Activated T-cell treated with anti-CD3 and anti-CD28 coated beads, Interleukin-2, amount 50 U/mL, for 4 hours (primary cell): ENCODE results near the gene IFNB1. TPM values are rescaled to one million over a fixed set of nuclear protein-coding genes. Genes with fewer than 3 reads are reported as not detected.

ENCODE experiments used
- ATAC-seq, 2 donors: fragments of 200-7000 bp; cut with Tn5 transposase; one replicate each; pipeline ENCODE4 v1.10.0; 2021
- DNase-seq: peaks from one replicate; pipeline ENCODE4 v3.0.0-alpha.2; 2020
- H3K27me3 Mint-ChIP-seq: one replicate; pipeline ENCODE4 v1.8.0; 2021; ENCODE audit warnings: low read depth, mixed read lengths
- H3K36me3 Mint-ChIP-seq: one replicate; pipeline ENCODE4 v1.8.0; 2022; ENCODE audit warnings: mixed read lengths; ENCODE audit not compliant: insufficient read depth
- H3K4me1 Mint-ChIP-seq: one replicate; pipeline ENCODE4 v1.8.0; 2021; ENCODE audit warnings: low read depth, mixed read lengths
- H3K4me3 Mint-ChIP-seq: one replicate; pipeline ENCODE4 v1.8.0; 2021; ENCODE audit warnings: mild to moderate bottlenecking, moderate library complexity, mixed read lengths
- H3K9me3 Mint-ChIP-seq: one replicate; pipeline ENCODE4 v1.8.0; 2021; ENCODE audit warnings: mixed read lengths
- total RNA-seq, 3 donors: library from RNA; stranded (reverse); gene quantifications; one replicate each; pipeline ENCODE4 v1.2.1, GENCODE V29; 2021

Gene IFNB1
- total RNA-seq: not detected

DNA sequence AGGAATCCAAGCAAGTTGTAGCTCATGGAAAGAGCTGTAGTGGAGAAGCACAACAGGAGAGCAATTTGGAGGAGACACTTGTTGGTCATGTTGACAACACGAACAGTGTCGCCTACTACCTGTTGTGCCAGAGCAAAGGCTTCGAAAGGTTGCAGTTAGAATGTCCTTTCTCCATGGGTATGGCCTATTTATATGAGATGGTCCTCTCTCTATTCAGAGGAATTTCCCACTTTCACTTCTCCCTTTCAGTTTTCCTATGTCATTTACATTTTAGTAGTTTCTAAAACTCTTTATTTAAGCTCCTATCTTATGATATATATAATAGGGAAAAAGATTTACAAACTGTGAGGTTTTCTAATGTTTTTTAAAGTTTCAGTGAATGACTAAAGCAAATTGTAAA is at the start of gene IFNB1:
IFNB1 (minus strand) TSS at position 162 of the 400 bp plus-strand sequence; CDS start at position 89, 73 bp downstream.
- ATAC-seq: no peak
- Mint-ChIP-seq H3K27me3 (peaks cover 6% of the 10 kb centered on the region), H3K4me1 (peaks cover 20% of the 10 kb centered on the region)

GRCh38 chr9:21121595-21122251 is 44.0 kb upstream of the IFNB1 start:
- H3K27me3 Mint-ChIP-seq: peaks cover 10% of the 10 kb centered on the region
- no peak for ATAC-seq
- H3K4me3 Mint-ChIP-seq: no peak overlapping the region
- H3K36me3 Mint-ChIP-seq: no peaks in the 10 kb centered on the region
- no peaks in the 10 kb centered on the region for H3K4me1 Mint-ChIP-seq
- no peak for DNase-seq
- no peaks in the 10 kb centered on the region for H3K9me3 Mint-ChIP-seq

More for the DNA sequence above, at the start of gene IFNB1:
- Mint-ChIP-seq H3K9me3 (no peaks in the 10 kb centered on the region), H3K4me3 (no peak within 1 kb of the TSS), H3K36me3 (no peaks in the 10 kb centered on the region)
- no peak for DNase-seq

DNA sequence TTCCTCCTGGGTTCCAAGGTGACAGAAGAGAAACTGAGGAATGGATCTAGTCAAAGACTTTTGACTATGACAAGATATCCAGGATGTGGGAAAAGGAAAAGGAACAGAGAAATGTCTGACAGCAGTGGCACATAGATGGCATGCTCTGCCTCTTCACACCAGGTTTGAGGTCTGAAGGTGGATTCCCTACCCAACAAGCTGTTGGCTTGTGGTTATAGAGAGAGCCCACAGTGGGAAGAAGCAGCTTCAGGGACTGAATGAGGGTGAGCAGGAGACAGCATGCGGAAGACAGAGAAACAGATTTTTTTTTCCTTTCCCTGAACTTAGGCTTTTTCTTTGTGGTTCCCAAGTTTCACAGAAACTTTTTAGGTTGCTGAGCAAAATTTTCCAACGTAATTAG is 43.3 kb upstream of the IFNB1 start:
- Mint-ChIP-seq H3K4me3 (no peak overlapping the region), H3K9me3 (no peaks in the 10 kb centered on the region), H3K36me3 (no peaks in the 10 kb centered on the region), H3K27me3 (peaks cover 8% of the 10 kb centered on the region), H3K4me1 (no peaks in the 10 kb centered on the region)
- DNase-seq (no peak), ATAC-seq (no peak)

DNA sequence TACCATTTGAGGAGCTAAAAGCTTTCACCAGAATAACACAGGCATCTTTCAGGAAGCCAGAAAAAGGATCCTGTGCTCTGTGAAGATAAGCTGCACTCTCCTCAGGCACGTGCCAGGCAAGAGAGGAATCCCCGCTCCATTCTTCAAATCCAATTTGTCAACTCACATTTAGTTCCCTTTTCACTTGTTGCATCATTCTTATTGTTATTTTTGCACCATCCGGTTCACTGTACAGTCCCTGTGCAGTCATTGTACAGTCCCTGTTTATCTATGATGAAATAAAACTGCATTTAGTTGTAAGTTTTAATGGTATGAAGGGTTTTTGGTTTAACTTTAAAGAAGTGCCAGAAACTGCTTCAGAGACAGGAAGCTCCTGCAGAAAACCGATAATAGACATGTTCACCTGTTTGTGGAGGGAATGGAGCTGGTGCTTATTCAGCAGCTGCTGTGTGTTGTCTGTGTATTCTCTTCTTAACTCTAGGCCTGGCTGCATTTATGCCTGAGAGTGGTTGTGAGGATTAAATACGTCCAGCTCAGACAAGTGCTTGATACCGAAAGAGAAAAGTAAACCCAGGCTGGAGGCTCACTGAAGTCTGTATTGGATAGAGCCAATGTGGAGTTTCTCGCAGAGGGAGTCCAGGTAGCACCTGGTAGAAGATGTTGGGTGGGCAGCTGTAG is 41.5 kb upstream of the IFNB1 start:
- no peaks in the 10 kb centered on the region for H3K36me3 Mint-ChIP-seq
- DNase-seq (no peak), ATAC-seq (no peak)
- no peaks in the 10 kb centered on the region for H3K9me3 Mint-ChIP-seq
- peaks cover 2% of the 10 kb centered on the region for H3K27me3 Mint-ChIP-seq
- H3K4me3 Mint-ChIP-seq: no peak overlapping the region
- H3K4me1 Mint-ChIP-seq: no peaks in the 10 kb centered on the region

DNA sequence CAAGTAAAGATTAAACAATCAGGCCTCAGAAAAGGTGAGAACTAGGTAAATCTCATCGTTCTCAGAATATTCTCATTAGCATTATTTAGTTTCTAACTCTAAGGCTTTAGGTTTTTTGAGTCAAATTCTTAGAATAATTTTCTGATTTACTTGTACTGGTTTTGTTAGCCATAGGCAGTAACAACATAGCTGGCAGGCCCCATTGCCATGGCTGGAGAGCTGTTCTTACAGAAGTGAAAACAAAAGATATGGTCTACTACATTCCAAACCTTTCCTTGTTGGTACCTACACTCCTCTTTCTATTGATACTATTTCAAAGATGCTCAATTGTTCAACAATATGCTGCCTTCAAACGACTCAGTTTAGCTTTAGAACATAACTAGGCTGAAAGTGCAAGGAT is 36.6 kb upstream of the IFNB1 start:
- no peaks in the 10 kb centered on the region for H3K27me3 Mint-ChIP-seq
- DNase-seq (no peak), ATAC-seq (no peak)
- no peak overlapping the region for H3K4me3 Mint-ChIP-seq
- H3K36me3 Mint-ChIP-seq: no peaks in the 10 kb centered on the region
- H3K4me1 Mint-ChIP-seq: no peaks in the 10 kb centered on the region
- H3K9me3 Mint-ChIP-seq: no peaks in the 10 kb centered on the region

DNA sequence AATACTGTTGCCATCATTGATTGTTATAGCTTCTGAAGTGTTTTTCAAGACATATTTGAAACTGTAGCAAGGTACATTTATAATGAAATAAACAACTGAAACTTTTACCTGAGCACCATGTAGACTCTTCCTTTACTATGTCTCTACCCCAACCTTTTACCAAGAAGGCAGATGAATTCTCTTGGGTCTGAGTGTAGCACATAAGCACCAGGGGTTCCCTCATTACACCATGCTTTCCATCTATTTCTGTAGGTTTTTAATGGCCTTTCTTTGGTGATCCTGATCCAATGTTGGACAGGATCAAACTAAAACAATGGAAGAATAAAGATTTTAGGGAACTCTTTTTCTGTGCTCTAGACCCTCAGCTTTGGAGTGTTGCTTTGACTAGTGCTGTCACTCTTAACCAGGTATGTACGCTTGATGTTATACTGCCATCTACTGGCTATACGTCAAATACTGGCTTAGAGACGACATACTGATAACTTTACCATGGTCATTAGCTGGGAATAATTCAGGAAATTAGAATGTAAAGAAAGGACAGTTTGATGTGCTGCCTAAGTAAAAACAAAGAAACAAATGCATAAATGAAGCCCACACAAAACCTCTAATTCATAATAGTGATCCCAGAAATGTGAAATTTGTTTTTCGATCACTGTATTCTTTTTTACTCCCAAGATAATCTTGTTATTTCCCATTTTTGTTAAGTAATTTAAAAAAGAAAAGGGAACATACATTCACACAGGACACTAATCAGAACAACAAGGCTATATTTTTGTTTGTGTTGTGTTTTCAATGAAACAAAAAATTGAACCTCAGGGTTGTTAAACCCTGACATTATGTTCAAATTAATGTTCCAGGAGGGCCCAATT is 33.2 kb upstream of the IFNB1 start:
- DNase-seq: no peak

GRCh38 chr9:21104787-21105186 is 27.0 kb upstream of the IFNB1 start:
- Mint-ChIP-seq H3K9me3 (no peaks in the 10 kb centered on the region), H3K4me1 (peaks cover 5% of the 10 kb centered on the region), H3K36me3 (no peaks in the 10 kb centered on the region), H3K27me3 (no peaks in the 10 kb centered on the region), H3K4me3 (no peak overlapping the region)
- ATAC-seq (no peak), DNase-seq (no peak)

More for the DNA sequence above, 33.2 kb upstream of the IFNB1 start:
- no peaks in the 10 kb centered on the region for H3K36me3 Mint-ChIP-seq
- no peaks in the 10 kb centered on the region for H3K4me1 Mint-ChIP-seq
- ATAC-seq: peak; percentile 84 to 89
- no peaks in the 10 kb centered on the region for H3K9me3 Mint-ChIP-seq
- no peak overlapping the region for H3K4me3 Mint-ChIP-seq
- H3K27me3 Mint-ChIP-seq: no peaks in the 10 kb centered on the region

GRCh38 chr9:21102305-21102704 is 24.6 kb upstream of the IFNB1 start:
- Mint-ChIP-seq H3K27me3 (no peaks in the 10 kb centered on the region), H3K9me3 (no peaks in the 10 kb centered on the region)

DNA sequence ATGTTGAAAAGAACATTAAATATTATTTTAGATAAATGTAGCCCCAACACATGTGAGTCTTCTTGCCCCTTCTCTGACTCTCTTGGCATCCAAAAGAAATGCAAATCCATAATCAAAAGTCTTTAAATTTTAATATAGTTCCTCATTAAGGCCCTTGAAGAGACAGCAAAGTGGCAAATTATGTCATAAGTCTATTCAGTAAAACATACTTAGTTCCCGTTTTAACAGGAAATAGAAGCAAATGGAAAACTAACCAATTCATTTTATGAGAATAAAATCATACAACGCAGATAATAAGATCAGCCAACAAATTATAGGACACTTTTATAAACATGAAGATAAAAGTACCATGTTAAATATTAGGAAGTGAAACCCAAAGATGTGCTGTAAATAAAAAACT is 20.1 kb upstream of the IFNB1 start:
- no peaks in the 10 kb centered on the region for H3K36me3 Mint-ChIP-seq
- no peak for DNase-seq
- peaks cover 27% of the 10 kb centered on the region for H3K4me1 Mint-ChIP-seq
- H3K4me3 Mint-ChIP-seq: no peak overlapping the region
- no peaks in the 10 kb centered on the region for H3K27me3 Mint-ChIP-seq
- ATAC-seq: no peak
- no peaks in the 10 kb centered on the region for H3K9me3 Mint-ChIP-seq

More at GRCh38 chr9:21102305-21102704, 24.6 kb upstream of the IFNB1 start:
- Mint-ChIP-seq H3K4me1 (peaks cover 8% of the 10 kb centered on the region), H3K4me3 (no peak overlapping the region), H3K36me3 (no peaks in the 10 kb centered on the region)
- DNase-seq (no peak), ATAC-seq (no peak)

GRCh38 chr9:21096901-21097255 is 19.1 kb upstream of the IFNB1 start:
- no peaks in the 10 kb centered on the region for H3K27me3 Mint-ChIP-seq
- ATAC-seq: no peak
- peaks cover 31% of the 10 kb centered on the region for H3K4me1 Mint-ChIP-seq
- peak overlapping the region; percentile 55 for H3K4me3 Mint-ChIP-seq
- no peaks in the 10 kb centered on the region for H3K9me3 Mint-ChIP-seq
- DNase-seq: no peak
- no peaks in the 10 kb centered on the region for H3K36me3 Mint-ChIP-seq

GRCh38 chr9:21096172-21096900 is 18.6 kb upstream of the IFNB1 start:
- H3K36me3 Mint-ChIP-seq: no peaks in the 10 kb centered on the region
- peak overlapping the region; percentile 55 for H3K4me3 Mint-ChIP-seq
- no peaks in the 10 kb centered on the region for H3K9me3 Mint-ChIP-seq
- no peaks in the 10 kb centered on the region for H3K27me3 Mint-ChIP-seq
- DNase-seq (peak; percentile 10), ATAC-seq (peak; percentile 95 to 97)
- peaks cover 33% of the 10 kb centered on the region for H3K4me1 Mint-ChIP-seq

- ATAC-seq (no peak), DNase-seq (no peak)
- H3K4me3 Mint-ChIP-seq: no peak overlapping the region
- H3K4me1 Mint-ChIP-seq: peaks cover 32% of the 10 kb centered on the region
- no peaks in the 10 kb centered on the region for H3K36me3 Mint-ChIP-seq
- H3K27me3 Mint-ChIP-seq: no peaks in the 10 kb centered on the region
- H3K9me3 Mint-ChIP-seq: no peaks in the 10 kb centered on the region
These were observed 17.8 kb upstream of the IFNB1 start for GRCh38 chr9:21095561-21095960.

GRCh38 chr9:21086538-21086937 is 8.8 kb upstream of the IFNB1 start:
- DNase-seq (no peak), ATAC-seq (no peak)
- no peaks in the 10 kb centered on the region for H3K36me3 Mint-ChIP-seq
- H3K4me3 Mint-ChIP-seq: no peak overlapping the region
- no peaks in the 10 kb centered on the region for H3K27me3 Mint-ChIP-seq
- peaks cover 17% of the 10 kb centered on the region for H3K4me1 Mint-ChIP-seq
- no peaks in the 10 kb centered on the region for H3K9me3 Mint-ChIP-seq

- Mint-ChIP-seq H3K9me3 (no peaks in the 10 kb centered on the region), H3K36me3 (no peaks in the 10 kb centered on the region), H3K4me1 (peaks cover 21% of the 10 kb centered on the region), H3K4me3 (no peak overlapping the region), H3K27me3 (no peaks in the 10 kb centered on the region)
- no peak for ATAC-seq
- DNase-seq: no peak
These were observed 7.3 kb upstream of the IFNB1 start for GRCh38 chr9:21085005-21085404.
